ENCODE measurements around the gene CLIP1. TPM values are rescaled to one million over a fixed set of nuclear protein-coding genes. Genes with fewer than 3 reads are reported as not detected.
"Not testable (repeated sequence)": the region's sequence is repeated elsewhere in the genome, so short reads cannot be mapped to it uniquely, and the experiment has no call there.

The CLIP1 gene
- total RNA-seq, 1 experiment from 2014 or later: 42.9 TPM

DNA sequence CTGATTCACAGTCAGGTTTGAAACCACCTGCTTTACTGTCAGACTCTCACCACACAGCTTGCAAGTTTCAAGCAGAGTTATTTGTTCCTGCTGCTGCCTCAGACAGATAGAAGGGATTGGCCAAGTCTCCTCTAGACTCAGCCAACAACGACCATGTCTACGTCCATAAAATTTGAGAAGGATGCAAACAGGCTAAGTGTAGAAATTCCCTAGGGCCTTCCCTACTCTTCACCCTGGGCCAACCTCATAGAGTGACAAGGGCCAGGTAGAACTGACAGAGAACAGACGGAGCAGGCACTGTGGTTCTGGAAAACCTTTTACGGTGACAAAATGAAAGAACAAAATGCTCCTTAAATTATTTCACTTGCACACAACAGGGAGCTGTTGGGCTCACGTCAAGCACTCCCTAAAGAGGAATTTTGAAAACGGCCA lies 39.5 kb downstream of the CLIP1 start:
- no peak overlapping the region for H3K4me3 ChIP-seq (replicated peaks in 1 of 2; ENCODE audit: low read depth in 1 of 2, low read length in 2 of 2)
- CTCF ChIA-PET: no interaction called here
- H3K27ac ChIP-seq (ENCODE audit: low read depth, low read length): no peak overlapping the region
- H3K27me3 ChIP-seq (ENCODE audit: insufficient read depth, low read length): no peaks in the 10 kb centered on the region
- TF ChIP-seq EZH2 (IDR thresholded peaks at IDR 0.05) (no peak), CBX3 (IDR thresholded peaks at IDR 0.05; ENCODE audit: low read depth) (no peak), POLR2A (IDR thresholded peaks at IDR 0.05; ENCODE audit: borderline replicate concordance, extremely low read depth, insufficient read depth, insufficient read length) (no peak), SP1 (IDR thresholded peaks at IDR 0.05; ENCODE audit: low read depth) (no peak), RAD21 (IDR thresholded peaks at IDR 0.05; ENCODE audit: low read depth) (no peak)
- TF ChIP-seq, protein P1, sequence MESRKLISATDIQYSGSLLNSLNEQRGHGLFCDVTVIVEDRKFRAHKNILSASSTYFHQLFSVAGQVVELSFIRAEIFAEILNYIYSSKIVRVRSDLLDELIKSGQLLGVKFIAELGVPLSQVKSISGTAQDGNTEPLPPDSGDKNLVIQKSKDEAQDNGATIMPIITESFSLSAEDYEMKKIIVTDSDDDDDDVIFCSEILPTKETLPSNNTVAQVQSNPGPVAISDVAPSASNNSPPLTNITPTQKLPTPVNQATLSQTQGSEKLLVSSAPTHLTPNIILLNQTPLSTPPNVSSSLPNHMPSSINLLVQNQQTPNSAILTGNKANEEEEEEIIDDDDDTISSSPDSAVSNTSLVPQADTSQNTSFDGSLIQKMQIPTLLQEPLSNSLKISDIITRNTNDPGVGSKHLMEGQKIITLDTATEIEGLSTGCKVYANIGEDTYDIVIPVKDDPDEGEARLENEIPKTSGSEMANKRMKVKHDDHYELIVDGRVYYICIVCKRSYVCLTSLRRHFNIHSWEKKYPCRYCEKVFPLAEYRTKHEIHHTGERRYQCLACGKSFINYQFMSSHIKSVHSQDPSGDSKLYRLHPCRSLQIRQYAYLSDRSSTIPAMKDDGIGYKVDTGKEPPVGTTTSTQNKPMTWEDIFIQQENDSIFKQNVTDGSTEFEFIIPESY (IDR thresholded peaks at IDR 0.05; ENCODE audit: extremely low read depth, insufficient replicate concordance, low read length): no peak
- H3K9ac ChIP-seq (ENCODE audit: low read length): no peak overlapping the region
- POLR2A ChIA-PET: no interaction called here
- H3K9me3 ChIP-seq (ENCODE audit: control insufficient read depth in 1 of 2, insufficient read depth in 1 of 2, low read depth in 1 of 2, low read length in 2 of 2): no peaks in the 10 kb centered on the region
- no peak overlapping the region for H3K4me2 ChIP-seq (ENCODE audit: low read length)
- RAD21 ChIA-PET (ENCODE audit: low non-redundant PET in 1 of 2, low total read pairs in 2 of 2, uncharacterized antibody in 2 of 2, unreplicated experiment in 2 of 2): no interaction called here
- no peaks in the 10 kb centered on the region for H3K4me1 ChIP-seq (ENCODE audit: control insufficient read depth in 1 of 2, insufficient read depth in 2 of 2, low read length in 2 of 2)
- H2AFZ ChIP-seq (ENCODE audit: low read depth, low read length, poor library complexity, severe bottlenecking): no peak overlapping the region
- no peak for DNase-seq (ENCODE audit: low read depth, low spot score)
- BruUV-seq (replicated peaks): no TSS peak
- no peaks in the 10 kb centered on the region for H3K9me2 ChIP-seq (ENCODE audit: insufficient read depth)
- no peak for ATAC-seq
- no peaks in the 10 kb centered on the region; a peak in 1 of 4 replicates for H3K36me3 ChIP-seq (ENCODE audit: control insufficient read depth in 1 of 2, insufficient read depth in 2 of 2, low read length in 2 of 2)
- intact Hi-C loops (cut with micrococcal nuclease): no loop called here
- no peaks in the 10 kb centered on the region for H4K20me1 ChIP-seq (ENCODE audit: insufficient read depth)
- peaks cover 17% of the 10 kb centered on the region for H3K79me2 ChIP-seq (ENCODE audit: insufficient read depth, low read length)

DNA sequence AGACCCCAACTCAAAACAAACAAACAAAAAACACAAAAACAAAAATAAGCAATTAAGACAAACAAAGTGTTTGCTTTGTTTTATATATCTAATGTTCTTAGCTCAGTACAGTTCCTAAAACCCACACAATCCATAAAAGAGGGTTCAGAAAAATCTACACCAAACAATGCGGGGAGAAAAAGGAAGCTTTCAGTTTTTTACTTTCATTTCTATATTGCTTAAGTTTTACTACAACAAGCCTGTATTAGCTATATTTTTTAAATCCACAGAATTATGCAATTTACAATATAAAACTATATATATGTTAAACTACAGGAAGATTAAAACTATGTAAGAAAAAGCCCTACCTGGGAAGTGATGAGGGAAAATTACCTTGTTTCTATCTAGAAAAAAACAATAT lies 41.4 kb downstream of the CLIP1 start:
- Histone ChIP-seq H3K4me1 (ENCODE audit: control insufficient read depth in 1 of 2, insufficient read depth in 2 of 2, low read length in 2 of 2) (no peaks in the 10 kb centered on the region), H3K4me3 (replicated peaks in 1 of 2; ENCODE audit: low read depth in 1 of 2, low read length in 2 of 2) (no peak overlapping the region), H3K36me3 (ENCODE audit: control insufficient read depth in 1 of 2, insufficient read depth in 2 of 2, low read length in 2 of 2) (peaks cover 6 to 9% of the 10 kb centered on the region in 2 experiments; a peak in 2 of 4 replicates), H3K79me2 (ENCODE audit: insufficient read depth, low read length) (peaks cover 9% of the 10 kb centered on the region; the same call in 1 of the 2 replicates), H3K9me2 (ENCODE audit: insufficient read depth) (no peaks in the 10 kb centered on the region), H3K9ac (ENCODE audit: low read length) (no peak overlapping the region), H3K27ac (ENCODE audit: low read depth, low read length) (no peak overlapping the region), H3K4me2 (ENCODE audit: low read length) (no peak overlapping the region), H3K9me3 (ENCODE audit: control insufficient read depth in 1 of 2, insufficient read depth in 1 of 2, low read depth in 1 of 2, low read length in 2 of 2) (no peaks in the 10 kb centered on the region), H4K20me1 (ENCODE audit: insufficient read depth) (no peaks in the 10 kb centered on the region), H3K27me3 (ENCODE audit: insufficient read depth, low read length) (no peaks in the 10 kb centered on the region), H2AFZ (ENCODE audit: low read depth, low read length, poor library complexity, severe bottlenecking) (no peak overlapping the region)
- TF ChIP-seq JUND (IDR thresholded peaks at IDR 0.05) (no peak), RAD21 (IDR thresholded peaks at IDR 0.05; ENCODE audit: low read depth) (no peak), CEBPB (IDR thresholded peaks at IDR 0.05; ENCODE audit: low read depth) (no peak), ZFX (IDR thresholded peaks at IDR 0.05) (no peak), ZNF274 (IDR thresholded peaks at IDR 0.05; ENCODE audit: low read depth, low read length) (no peak), SP1 (IDR thresholded peaks at IDR 0.05; ENCODE audit: low read depth) (no peak)
- ChIA-PET CTCF (no interaction called here), RAD21 (ENCODE audit: low non-redundant PET in 1 of 2, low total read pairs in 2 of 2, uncharacterized antibody in 2 of 2, unreplicated experiment in 2 of 2) (no interaction called here), POLR2A (interaction anchor here (1.6 kb wide), 1 partner anchor 13 kb away, joined by 3 read pairs; no protein-coding TSS in a partner anchor)
- ATAC-seq (no peak), DNase-seq (ENCODE audit: low read depth, low spot score) (no peak)
- intact Hi-C loops (cut with micrococcal nuclease): no loop called here
- no TSS peak for BruUV-seq (replicated peaks)

DNA sequence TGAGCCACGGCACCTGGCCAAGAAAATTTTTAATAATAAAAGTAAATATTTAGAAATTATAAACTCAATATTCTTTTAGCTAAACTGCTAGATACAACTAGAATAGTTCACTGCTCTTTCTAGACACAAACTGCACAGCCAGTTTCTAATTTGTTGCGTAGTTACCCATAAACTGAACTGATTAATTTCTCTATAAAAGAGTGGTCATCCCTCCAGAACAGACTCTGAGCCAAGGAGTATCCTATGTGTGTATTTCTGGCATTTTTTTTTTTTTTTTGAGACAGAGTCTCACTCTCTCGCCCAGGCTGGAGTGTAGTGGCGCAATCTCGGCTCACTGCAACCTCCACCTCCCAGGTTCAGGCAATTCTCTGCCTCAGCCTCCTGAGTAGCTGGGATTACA lies 45.7 kb downstream of the CLIP1 start:
- CTCF ChIA-PET: interaction anchor here (0.7 kb wide), 1 partner anchor 23 kb away, joined by 4 read pairs; no protein-coding TSS in a partner anchor
- H3K9me2 ChIP-seq (ENCODE audit: insufficient read depth); H3K79me2 ChIP-seq (ENCODE audit: insufficient read depth, low read length); H3K27ac ChIP-seq (ENCODE audit: low read depth, low read length); H3K4me2 ChIP-seq (ENCODE audit: low read length); intact Hi-C loops (cut with micrococcal nuclease); H3K9ac ChIP-seq (ENCODE audit: low read length); DNase-seq (ENCODE audit: low read depth, low spot score); H3K4me3 ChIP-seq (replicated peaks in 1 of 2; ENCODE audit: low read depth in 1 of 2, low read length in 2 of 2); H3K27me3 ChIP-seq (ENCODE audit: insufficient read depth, low read length); H2AFZ ChIP-seq (ENCODE audit: low read depth, low read length, poor library complexity, severe bottlenecking); ATAC-seq; POLR2A ChIA-PET; BruUV-seq (replicated peaks); H3K4me1 ChIP-seq (ENCODE audit: control insufficient read depth in 1 of 2, insufficient read depth in 2 of 2, low read length in 2 of 2); RAD21 ChIA-PET (ENCODE audit: low non-redundant PET in 1 of 2, low total read pairs in 2 of 2, uncharacterized antibody in 2 of 2, unreplicated experiment in 2 of 2); H3K9me3 ChIP-seq (ENCODE audit: control insufficient read depth in 1 of 2, insufficient read depth in 1 of 2, low read depth in 1 of 2, low read length in 2 of 2); H4K20me1 ChIP-seq (ENCODE audit: insufficient read depth): not testable (repeated sequence)
- peaks cover 6 to 15% of the 10 kb centered on the region in 2 experiments; a peak in 2 of 4 replicates for H3K36me3 ChIP-seq (ENCODE audit: control insufficient read depth in 1 of 2, insufficient read depth in 2 of 2, low read length in 2 of 2)

Data from HCT116 (cell line).